ENCODE measurements around the gene GPHN.
"Not testable (repeated sequence)": the region's sequence is repeated elsewhere in the genome, so short reads cannot be mapped to it uniquely, and the experiment has no call there.

Gene GPHN

GRCh38 chr14:66545191-66545590, 37.2 kb downstream of the GPHN start:
- CTCF ChIA-PET; H3K27me3 ChIP-seq (replicated peaks in 2 of 5; ENCODE audit: control insufficient read depth in 4 of 5, insufficient read depth in 5 of 5, low read length in 4 of 5); H3K4me1 ChIP-seq (ENCODE audit: control extremely low read depth in 1 of 4, control insufficient read depth in 4 of 4, insufficient read depth in 4 of 4, low read length in 3 of 4); DNase-seq; H3K36me3 ChIP-seq (ENCODE audit: control insufficient read depth in 4 of 4, insufficient read depth in 4 of 4, low read length in 3 of 4); POLR2A ChIA-PET; H3K27ac ChIP-seq (ENCODE audit: insufficient read depth in 1 of 2, low read depth in 1 of 2, low read length in 2 of 2, poor library complexity in 1 of 2, severe bottlenecking in 2 of 2); H3K4me3 ChIP-seq (ENCODE audit: control insufficient read depth in 1 of 7, extremely low read depth in 1 of 7, insufficient read depth in 4 of 7, low read depth in 2 of 7, low read length in 6 of 7); H3K9me3 ChIP-seq (ENCODE audit: control extremely low read depth in 1 of 5, control insufficient read depth in 4 of 5, insufficient read depth in 2 of 5, low read depth in 1 of 5, low read length in 4 of 5): not testable (repeated sequence)
- WGBS (ENCODE audit: insufficient coverage) = no CpG with 5 or more reads among the region's 32 CpGs

DNA sequence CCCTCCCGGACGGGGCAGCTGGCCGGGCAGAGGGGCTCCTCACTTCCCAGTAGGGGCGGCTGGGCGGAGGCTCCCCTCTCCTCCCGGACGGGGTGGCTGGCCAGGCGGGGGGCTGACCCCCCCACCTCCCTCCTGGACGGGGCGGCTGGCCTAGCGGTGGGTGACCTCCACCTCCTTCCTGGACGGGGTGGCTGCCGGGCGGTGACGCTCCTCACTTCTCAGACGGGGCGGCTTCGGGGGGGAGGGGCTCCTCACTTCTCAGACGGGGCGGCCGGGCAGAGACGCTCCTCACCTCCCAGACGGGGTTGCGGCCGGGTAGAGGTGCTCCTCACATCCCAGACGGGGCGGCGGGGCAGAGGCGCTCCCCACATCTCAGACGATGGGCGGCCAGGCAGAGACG, 37.8 kb downstream of the GPHN start:
- POLR2A ChIA-PET; H3K27me3 ChIP-seq (replicated peaks in 2 of 5; ENCODE audit: control insufficient read depth in 4 of 5, insufficient read depth in 5 of 5, low read length in 4 of 5); H3K4me3 ChIP-seq (ENCODE audit: control insufficient read depth in 1 of 7, extremely low read depth in 1 of 7, insufficient read depth in 4 of 7, low read depth in 2 of 7, low read length in 6 of 7); H3K4me1 ChIP-seq (ENCODE audit: control extremely low read depth in 1 of 4, control insufficient read depth in 4 of 4, insufficient read depth in 4 of 4, low read length in 3 of 4); H3K36me3 ChIP-seq (ENCODE audit: control insufficient read depth in 4 of 4, insufficient read depth in 4 of 4, low read length in 3 of 4); H3K27ac ChIP-seq (ENCODE audit: insufficient read depth in 1 of 2, low read depth in 1 of 2, low read length in 2 of 2, poor library complexity in 1 of 2, severe bottlenecking in 2 of 2); DNase-seq; CTCF ChIA-PET; H3K9me3 ChIP-seq (ENCODE audit: control extremely low read depth in 1 of 5, control insufficient read depth in 4 of 5, insufficient read depth in 2 of 5, low read depth in 1 of 5, low read length in 4 of 5): not testable (repeated sequence)
- WGBS (ENCODE audit: insufficient coverage) = 94% methylated on average over 10 of the region's 32 CpGs

GRCh38 chr14:66563731-66564130, 55.8 kb downstream of the GPHN start:
- ChIA-PET POLR2A (no interaction called here), CTCF (no interaction called here)
- Histone ChIP-seq H3K9me3 (ENCODE audit: control extremely low read depth in 1 of 5, control insufficient read depth in 4 of 5, insufficient read depth in 2 of 5, low read depth in 1 of 5, low read length in 4 of 5) (peaks cover 0 to 11% (median 2%) of the 10 kb centered on the region in 5 experiments), H3K27me3 (replicated peaks in 2 of 5; ENCODE audit: control insufficient read depth in 4 of 5, insufficient read depth in 5 of 5, low read length in 4 of 5) (no peaks in the 10 kb centered on the region), H3K27ac (ENCODE audit: insufficient read depth in 1 of 2, low read depth in 1 of 2, low read length in 2 of 2, poor library complexity in 1 of 2, severe bottlenecking in 2 of 2) (no peak overlapping the region), H3K36me3 (ENCODE audit: control insufficient read depth in 4 of 4, insufficient read depth in 4 of 4, low read length in 3 of 4) (no peaks in the 10 kb centered on the region), H3K4me3 (ENCODE audit: control insufficient read depth in 1 of 7, extremely low read depth in 1 of 7, insufficient read depth in 4 of 7, low read depth in 2 of 7, low read length in 6 of 7) (no peak overlapping the region), H3K4me1 (ENCODE audit: control extremely low read depth in 1 of 4, control insufficient read depth in 4 of 4, insufficient read depth in 4 of 4, low read length in 3 of 4) (no peaks in the 10 kb centered on the region)
- DNase-seq = no peak
- 93% methylated on average over 2 of the region's 2 CpGs for WGBS (ENCODE audit: insufficient coverage)

- DNase-seq = peak in 1 of 3 donors; percentile 17
- Histone ChIP-seq H3K4me1 (ENCODE audit: control extremely low read depth in 1 of 4, control insufficient read depth in 4 of 4, insufficient read depth in 4 of 4, low read length in 3 of 4) (no peaks in the 10 kb centered on the region), H3K27ac (ENCODE audit: insufficient read depth in 1 of 2, low read depth in 1 of 2, low read length in 2 of 2, poor library complexity in 1 of 2, severe bottlenecking in 2 of 2) (no peak overlapping the region), H3K9me3 (ENCODE audit: control extremely low read depth in 1 of 5, control insufficient read depth in 4 of 5, insufficient read depth in 2 of 5, low read depth in 1 of 5, low read length in 4 of 5) (peaks cover 0 to 14% (median 0%) of the 10 kb centered on the region in 5 experiments), H3K4me3 (ENCODE audit: control insufficient read depth in 1 of 7, extremely low read depth in 1 of 7, insufficient read depth in 4 of 7, low read depth in 2 of 7, low read length in 6 of 7) (no peak overlapping the region), H3K36me3 (ENCODE audit: control insufficient read depth in 4 of 4, insufficient read depth in 4 of 4, low read length in 3 of 4) (no peaks in the 10 kb centered on the region), H3K27me3 (replicated peaks in 2 of 5; ENCODE audit: control insufficient read depth in 4 of 5, insufficient read depth in 5 of 5, low read length in 4 of 5) (no peaks in the 10 kb centered on the region)
- WGBS (ENCODE audit: insufficient coverage) = no CpG with 5 or more reads among the region's 2 CpGs
- CTCF ChIA-PET = no interaction called here
- POLR2A ChIA-PET = no interaction called here
These were observed 60.3 kb downstream of the GPHN start for GRCh38 chr14:66568220-66568619.

- peak in 1 of 3 donors; percentile 4 for DNase-seq
- Histone ChIP-seq H3K4me3 (ENCODE audit: control insufficient read depth in 1 of 7, extremely low read depth in 1 of 7, insufficient read depth in 4 of 7, low read depth in 2 of 7, low read length in 6 of 7) (no peak overlapping the region), H3K27ac (ENCODE audit: insufficient read depth in 1 of 2, low read depth in 1 of 2, low read length in 2 of 2, poor library complexity in 1 of 2, severe bottlenecking in 2 of 2) (no peak overlapping the region), H3K4me1 (ENCODE audit: control extremely low read depth in 1 of 4, control insufficient read depth in 4 of 4, insufficient read depth in 4 of 4, low read length in 3 of 4) (no peaks in the 10 kb centered on the region), H3K36me3 (ENCODE audit: control insufficient read depth in 4 of 4, insufficient read depth in 4 of 4, low read length in 3 of 4) (peaks cover 0 to 2% (median 0%) of the 10 kb centered on the region in 4 experiments), H3K9me3 (ENCODE audit: control extremely low read depth in 1 of 5, control insufficient read depth in 4 of 5, insufficient read depth in 2 of 5, low read depth in 1 of 5, low read length in 4 of 5) (peaks cover 3 to 49% (median 15%) of the 10 kb centered on the region in 5 experiments), H3K27me3 (replicated peaks in 2 of 5; ENCODE audit: control insufficient read depth in 4 of 5, insufficient read depth in 5 of 5, low read length in 4 of 5) (no peaks in the 10 kb centered on the region)
- POLR2A ChIA-PET = no interaction called here
- no CpG with 5 or more reads among the region's 1 CpG for whole genome bisulfite sequencing (ENCODE audit: insufficient coverage)
- CTCF ChIA-PET = no interaction called here
These were observed 64.9 kb downstream of the GPHN start for GRCh38 chr14:66572826-66573225.

DNA sequence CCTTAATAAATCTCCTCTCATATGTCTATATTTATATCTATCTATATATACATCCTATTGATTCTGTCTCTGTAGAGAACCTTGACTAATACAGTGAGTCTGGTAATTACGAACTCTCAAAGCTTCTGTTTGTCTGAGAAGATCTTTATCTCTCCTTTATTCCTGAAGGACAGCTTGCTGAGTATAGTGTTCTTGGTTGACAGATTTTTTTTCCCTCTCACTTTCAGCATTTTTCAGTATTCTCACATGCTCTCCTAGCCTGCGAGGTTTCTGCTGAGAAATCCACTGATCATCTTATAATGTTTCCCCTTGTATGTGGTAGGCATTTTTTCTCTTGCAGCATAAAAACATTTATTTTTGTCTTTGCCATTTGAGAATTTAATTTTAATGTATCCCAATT, 67.1 kb downstream of the GPHN start:
- POLR2A ChIA-PET = no interaction called here
- Histone ChIP-seq H3K27ac (ENCODE audit: insufficient read depth in 1 of 2, low read depth in 1 of 2, low read length in 2 of 2, poor library complexity in 1 of 2, severe bottlenecking in 2 of 2) (no peak overlapping the region), H3K36me3 (ENCODE audit: control insufficient read depth in 4 of 4, insufficient read depth in 4 of 4, low read length in 3 of 4) (peaks cover 0 to 2% (median 0%) of the 10 kb centered on the region in 4 experiments), H3K4me1 (ENCODE audit: control extremely low read depth in 1 of 4, control insufficient read depth in 4 of 4, insufficient read depth in 4 of 4, low read length in 3 of 4) (no peaks in the 10 kb centered on the region), H3K27me3 (replicated peaks in 2 of 5; ENCODE audit: control insufficient read depth in 4 of 5, insufficient read depth in 5 of 5, low read length in 4 of 5) (no peaks in the 10 kb centered on the region), H3K4me3 (ENCODE audit: control insufficient read depth in 1 of 7, extremely low read depth in 1 of 7, insufficient read depth in 4 of 7, low read depth in 2 of 7, low read length in 6 of 7) (no peak overlapping the region), H3K9me3 (ENCODE audit: control extremely low read depth in 1 of 5, control insufficient read depth in 4 of 5, insufficient read depth in 2 of 5, low read depth in 1 of 5, low read length in 4 of 5) (peaks cover 3 to 55% (median 18%) of the 10 kb centered on the region in 5 experiments)
- no CpG with 5 or more reads among the region's 2 CpGs for WGBS (ENCODE audit: insufficient coverage)
- DNase-seq = peak in 2 of 3 donors; percentile 22 to 32
- CTCF ChIA-PET = no interaction called here

DNA sequence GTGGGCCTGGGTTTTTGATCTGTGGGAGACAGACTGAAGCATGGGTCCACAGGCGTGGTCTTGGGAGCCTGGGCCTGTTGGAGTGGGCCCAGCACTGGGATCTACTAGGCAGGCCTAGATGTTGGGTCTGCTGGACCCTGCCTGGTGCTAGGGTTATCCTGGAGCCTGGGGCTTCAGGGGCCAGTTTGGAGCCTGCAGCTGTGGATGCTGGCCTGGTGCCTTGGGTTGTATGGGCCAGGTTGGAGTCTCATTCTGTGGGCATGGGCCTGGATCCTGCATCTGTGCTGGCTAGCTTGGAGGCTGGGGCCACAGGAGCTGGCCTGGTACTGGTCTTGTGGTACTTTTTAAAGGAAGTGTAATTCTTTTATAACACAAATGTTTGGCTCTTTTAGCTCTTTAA, 68.0 kb downstream of the GPHN start:
- no peaks in the 10 kb centered on the region for H3K27me3 ChIP-seq (replicated peaks in 2 of 5; ENCODE audit: control insufficient read depth in 4 of 5, insufficient read depth in 5 of 5, low read length in 4 of 5)
- H3K36me3 ChIP-seq (ENCODE audit: control insufficient read depth in 4 of 4, insufficient read depth in 4 of 4, low read length in 3 of 4) = peaks cover 0 to 2% (median 0%) of the 10 kb centered on the region in 4 experiments
- ChIA-PET CTCF (no interaction called here), POLR2A (no interaction called here)
- no peak overlapping the region for H3K27ac ChIP-seq (ENCODE audit: insufficient read depth in 1 of 2, low read depth in 1 of 2, low read length in 2 of 2, poor library complexity in 1 of 2, severe bottlenecking in 2 of 2)
- H3K4me1 ChIP-seq (ENCODE audit: control extremely low read depth in 1 of 4, control insufficient read depth in 4 of 4, insufficient read depth in 4 of 4, low read length in 3 of 4) = no peaks in the 10 kb centered on the region
- H3K4me3 ChIP-seq (ENCODE audit: control insufficient read depth in 1 of 7, extremely low read depth in 1 of 7, insufficient read depth in 4 of 7, low read depth in 2 of 7, low read length in 6 of 7) = peak overlapping the region in 1 of 7 experiments; percentile 42
- H3K9me3 ChIP-seq (ENCODE audit: control extremely low read depth in 1 of 5, control insufficient read depth in 4 of 5, insufficient read depth in 2 of 5, low read depth in 1 of 5, low read length in 4 of 5) = peaks cover 6 to 62% (median 18%) of the 10 kb centered on the region in 5 experiments
- no peak for DNase-seq
- 100% methylated on average over 1 of the region's 1 CpG for WGBS (ENCODE audit: insufficient coverage)
